ENCODE results near the gene GPSM1. TPM values are rescaled to one million over a fixed set of nuclear protein-coding genes. Genes with fewer than 3 reads are reported as not detected.

Gene GPSM1
- total RNA-seq, 1 experiment from 2014 or later = 24.7 TPM

- no peak overlapping the region for H2BK120ac ChIP-seq (ENCODE audit: low read depth, low read length, poor library complexity, severe bottlenecking)
- no peak overlapping the region for H3K23ac ChIP-seq (ENCODE audit: insufficient read length, low read depth, low read length)
- no peak overlapping the region for H2AK5ac ChIP-seq (ENCODE audit: insufficient read length, low read length)
These were observed 31.6 kb upstream of the GPSM1 start for GRCh38 chr9:136295542-136296433.

More at GRCh38 chr9:136295542-136296433, 31.6 kb upstream of the GPSM1 start:
- Histone ChIP-seq H3K79me2 (ENCODE audit: insufficient read depth, low read length) (no peaks in the 10 kb centered on the region), H3K4me2 (ENCODE audit: insufficient read depth, insufficient read length, low read length) (no peak overlapping the region), H3K27me3 (ENCODE audit: insufficient read depth, low read length) (no peaks in the 10 kb centered on the region), H3K4ac (ENCODE audit: low read depth, low read length) (no peak overlapping the region), H2BK15ac (ENCODE audit: low read depth, low read length) (no peak overlapping the region), H4K91ac (ENCODE audit: insufficient read length, low read depth, low read length) (no peak overlapping the region), H2BK5ac (ENCODE audit: insufficient read length, low read length) (no peak overlapping the region), H2BK12ac (ENCODE audit: insufficient read length, low read depth, low read length) (no peak overlapping the region), H3T11ph (ENCODE audit: low read length) (no peak overlapping the region), H4K20me1 (ENCODE audit: control insufficient read depth, insufficient read depth, insufficient read length) (no peaks in the 10 kb centered on the region), H3K14ac (ENCODE audit: insufficient read depth, low read length) (no peak overlapping the region), H3K56ac (ENCODE audit: insufficient read length, low read depth, low read length) (no peak overlapping the region), H4K5ac (ENCODE audit: insufficient read length, low read depth, low read length) (no peak overlapping the region), H3K18ac (ENCODE audit: insufficient read length, low read depth, low read length) (no peak overlapping the region), H3K79me1 (ENCODE audit: insufficient read depth, low read depth, low read length, poor library complexity, severe bottlenecking) (no peaks in the 10 kb centered on the region), H3K9me3 (ENCODE audit: control insufficient read depth, low read depth, low read length) (peaks cover 12% of the 10 kb centered on the region), H3K9ac (ENCODE audit: extremely low read depth, insufficient read length, low read length) (no peak overlapping the region), H3K27ac (ENCODE audit: insufficient read length, low read depth, low read length) (no peak overlapping the region), H2AFZ (ENCODE audit: low read length) (no peak overlapping the region), H3K4me1 (ENCODE audit: insufficient read depth, low read length) (no peaks in the 10 kb centered on the region), H2BK20ac (ENCODE audit: low read depth, low read length, poor library complexity, severe bottlenecking) (no peak overlapping the region), H4K8ac (replicated peaks; ENCODE audit: insufficient read length, low read depth, low read length) (no peak overlapping the region), H3K23me2 (ENCODE audit: insufficient read length, low read depth, low read length, poor library complexity, severe bottlenecking) (no peaks in the 10 kb centered on the region)
- Mint-ChIP-seq H3K27me3 (ENCODE audit: low read depth) (no peaks in the 10 kb centered on the region; the same call in 1 of the 2 replicates), H3K4me1 (peaks cover 3% of the 10 kb centered on the region in 2 experiments; a peak in 3 of 4 replicates), H3K4me3 (no peak overlapping the region), H3K27ac (no peak overlapping the region), H3K9me3 (no peaks in the 10 kb centered on the region), H3K36me3 (ENCODE audit: insufficient read depth in 1 of 3, low read depth in 3 of 3) (no peaks in the 10 kb centered on the region)
- no peak for DNase-seq
- TF ChIP-seq CTCF (conservative IDR thresholded peaks at IDR 0.05) = no peak
- WGBS (ENCODE audit: extremely low coverage, insufficient read length, low lambda C conversion rate) = no CpG with 5 or more reads among the region's 37 CpGs
